IMR-90 (cell line): ENCODE results near the gene SLC39A11. TPM values are rescaled to one million over a fixed set of nuclear protein-coding genes. Genes with fewer than 3 reads are reported as not detected.

Experiments used
- ATAC-seq: fragments of 200-7000 bp; cut with Tn5 transposase; 2 replicates; pipeline ENCODE4 v1.9.1; 2020; ENCODE audit warnings: low read depth, mild to moderate bottlenecking, moderate library complexity
- BruUV-seq: library from RNA; stranded (reverse); fragments of 400-500 nt; replicated peaks from 2 replicates; lab custom pipeline; 2021; lab: Mats Ljungman, UMichigan
- CTCF ChIA-PET: fragments of 300-600 bp; formaldehyde crosslinking; extraction: SDS; loops from one replicate; lab custom pipeline; 2021; ENCODE audit warnings: antibody characterized with exemption; lab: Yijun Ruan, JAX
- POLR2A ChIA-PET: fragments of 300-600 bp; sonication (Branson Sonifier 250); formaldehyde crosslinking; loops from one replicate; lab custom pipeline; 2022; ENCODE audit warnings: antibody characterized with exemption; ENCODE audit not compliant: unreplicated experiment; lab: Charles Lee
- DNase-seq: peaks from one replicate; pipeline ENCODE4 v3.0.0; 2013
- H2AFZ ChIP-seq: replicated peaks from 2 replicates; pipeline ENCODE3; 2013; ENCODE audit warnings: low read length, mild to moderate bottlenecking; ENCODE audit not compliant: poor library complexity
- H2AK5ac ChIP-seq: 2 replicates; pipeline ENCODE4 v1.6.1; 2013; ENCODE audit warnings: low read depth, low read length, inconsistent platforms
- H2AK9ac ChIP-seq: replicated peaks from 2 replicates; pipeline ENCODE3; 2013; ENCODE audit warnings: mild to moderate bottlenecking, low read depth, low read length, moderate library complexity; ENCODE audit not compliant: poor library complexity
- H2BK120ac ChIP-seq: 2 replicates; pipeline ENCODE4 v1.6.1; 2013; ENCODE audit warnings: low read depth, low read length, inconsistent platforms
- H2BK15ac ChIP-seq: 3 replicates; pipeline ENCODE4 v1.6.1; 2013; ENCODE audit warnings: low read depth, low read length, inconsistent platforms
- H2BK20ac ChIP-seq: 2 replicates; pipeline ENCODE4 v1.6.1; 2013; ENCODE audit warnings: low read depth, mild to moderate bottlenecking, inconsistent platforms, low read length, moderate library complexity
- H2BK5ac ChIP-seq: 2 replicates; pipeline ENCODE4 v1.6.1; 2013; ENCODE audit warnings: mild to moderate bottlenecking, low read depth, low read length, inconsistent platforms; ENCODE audit not compliant: poor library complexity, severe bottlenecking
- H3K14ac ChIP-seq: replicated peaks from 2 replicates; pipeline ENCODE4 v1.6.1; 2013; ENCODE audit warnings: low read depth, low read length, inconsistent platforms
- H3K18ac ChIP-seq: 2 replicates; pipeline ENCODE4 v1.6.1; 2013; ENCODE audit warnings: low read depth, low read length, control low read depth
- H3K23ac ChIP-seq: 2 replicates; pipeline ENCODE4 v1.6.1; 2013; ENCODE audit warnings: low read depth, low read length, inconsistent platforms
- H3K27ac ChIP-seq: 2 replicates; pipeline ENCODE4 v1.5.1; 2013; ENCODE audit warnings: mild to moderate bottlenecking, control low read depth, low read length; ENCODE audit not compliant: insufficient read depth
- H3K27me3 ChIP-seq: 2 replicates; pipeline ENCODE4 v1.6.1; 2013; ENCODE audit warnings: low read length; ENCODE audit not compliant: control insufficient read depth, insufficient read depth
- H3K36me3 ChIP-seq: 2 replicates; pipeline ENCODE4 v1.6.1; 2013; ENCODE audit warnings: low read length, mixed read lengths; ENCODE audit not compliant: control insufficient read depth, insufficient read depth
- H3K4ac ChIP-seq: 2 replicates; pipeline ENCODE4 v1.6.1; 2013; ENCODE audit warnings: low read depth, low read length, inconsistent platforms
- H3K4me1 ChIP-seq: 2 replicates; pipeline ENCODE4 v1.6.1; 2013; ENCODE audit warnings: low read length, mixed read lengths; ENCODE audit not compliant: control insufficient read depth, insufficient read depth
- H3K4me2 ChIP-seq: 2 replicates; pipeline ENCODE4 v1.6.1; 2013; ENCODE audit warnings: low read depth, mild to moderate bottlenecking, control low read depth, low read length, moderate library complexity
- H3K4me3 ChIP-seq: 2 replicates; pipeline ENCODE4 v1.5.1; 2013; ENCODE audit warnings: low read depth, mild to moderate bottlenecking, control low read depth, low read length, moderate library complexity; ENCODE audit not compliant: insufficient read depth
- H3K56ac ChIP-seq: 2 replicates; pipeline ENCODE4 v1.6.1; 2013; ENCODE audit warnings: low read length, inconsistent platforms; ENCODE audit not compliant: insufficient read depth; ENCODE audit errors: extremely low read depth
- H3K79me1 ChIP-seq, 2 experiments: 2 replicates each; pipeline ENCODE4 v1.6.1; 2013; ENCODE audit warnings: low read length in 2 of 2, inconsistent platforms in 1 of 2, low read depth in 1 of 2
- H3K9ac ChIP-seq: 2 replicates; pipeline ENCODE4 v1.6.1; 2013; ENCODE audit warnings: low read depth, low read length, control low read depth
- H3K9me1 ChIP-seq: 2 replicates; pipeline ENCODE4 v1.6.1; 2013; ENCODE audit warnings: low read length, inconsistent platforms; ENCODE audit not compliant: insufficient read depth
- H3K9me3 ChIP-seq: 2 replicates; pipeline ENCODE4 v1.6.1; 2013; ENCODE audit warnings: low read length; ENCODE audit not compliant: control insufficient read depth, insufficient read depth
- H4K20me1 ChIP-seq: 2 replicates; pipeline ENCODE4 v1.6.1; 2013; ENCODE audit warnings: low read length, inconsistent platforms; ENCODE audit not compliant: insufficient read depth
- H4K5ac ChIP-seq: 2 replicates; pipeline ENCODE4 v1.6.1; 2013; ENCODE audit warnings: mild to moderate bottlenecking, low read depth, low read length, control low read depth
- H4K8ac ChIP-seq, 2 experiments: 2 replicates each; pipeline ENCODE4 v1.6.1; 2013; ENCODE audit warnings: low read depth in 2 of 2, low read length in 2 of 2, control low read depth in 1 of 2, inconsistent platforms in 1 of 2
- H4K91ac ChIP-seq: 2 replicates; pipeline ENCODE4 v1.6.1; 2013; ENCODE audit warnings: low read depth, low read length, inconsistent platforms; ENCODE audit not compliant: insufficient read depth
- BHLHE40 ChIP-seq: fragments of 150-350 bp; IDR thresholded peaks from 2 replicates; pipeline ENCODE4 v1.6.1; 2016; ENCODE audit warnings: mild to moderate bottlenecking, low read depth, low read length
- CEBPB ChIP-seq: IDR thresholded peaks from 2 replicates; pipeline ENCODE4 v1.6.1; 2012; ENCODE audit warnings: low read depth, low read length, improper control_type of control experiment
- CHD1 ChIP-seq: IDR thresholded peaks from 2 replicates; pipeline ENCODE4 v1.6.1; 2012; ENCODE audit warnings: low read depth, low read length, improper control_type of control experiment
- FOS ChIP-seq: fragments of 150-350 bp; IDR thresholded peaks from 2 replicates; pipeline ENCODE4 v1.6.1; 2016; ENCODE audit warnings: low read depth, low read length
- MAFK ChIP-seq: IDR thresholded peaks from 2 replicates; pipeline ENCODE4 v1.6.1; 2012; ENCODE audit warnings: low read depth, low read length, improper control_type of control experiment
- MAZ ChIP-seq: IDR thresholded peaks from 2 replicates; pipeline ENCODE4 v1.6.1; 2012; ENCODE audit warnings: low read depth, mild to moderate bottlenecking, low read length, improper control_type of control experiment, moderate library complexity, borderline replicate concordance
- MXI1 ChIP-seq: IDR thresholded peaks from 2 replicates; pipeline ENCODE4 v1.6.1; 2012; ENCODE audit warnings: low read depth, mild to moderate bottlenecking, low read length, moderate library complexity, borderline replicate concordance
- NFE2L2 ChIP-seq: fragments of 150-350 bp; IDR thresholded peaks from 2 replicates; pipeline ENCODE4 v1.6.1; 2016; ENCODE audit warnings: low read depth, mild to moderate bottlenecking, low read length
- POLR2A ChIP-seq: IDR thresholded peaks from 2 replicates; pipeline ENCODE4 v1.6.1; 2012; ENCODE audit warnings: mild to moderate bottlenecking, low read depth, low read length
- RAD21 ChIP-seq: IDR thresholded peaks from 2 replicates; pipeline ENCODE4 v1.6.1; 2012; ENCODE audit warnings: low read length, improper control_type of control experiment
- RCOR1 ChIP-seq: IDR thresholded peaks from 2 replicates; pipeline ENCODE4 v1.6.1; 2012; ENCODE audit warnings: mild to moderate bottlenecking, low read length, improper control_type of control experiment; ENCODE audit not compliant: insufficient replicate concordance
- RFX5 ChIP-seq: IDR thresholded peaks from 2 replicates; pipeline ENCODE4 v1.8.0; 2012; ENCODE audit warnings: low read depth, mild to moderate bottlenecking, low read length, moderate library complexity
- SMC3 ChIP-seq: fragments of 150-350 bp; IDR thresholded peaks from 2 replicates; pipeline ENCODE4 v1.6.1; 2016; ENCODE audit warnings: low read depth, mild to moderate bottlenecking, antibody characterized with exemption, low read length, moderate library complexity
- USF2 ChIP-seq: fragments of 150-350 bp; IDR thresholded peaks from 2 replicates; pipeline ENCODE4 v1.6.1; 2017; ENCODE audit warnings: mild to moderate bottlenecking, antibody characterized with exemption, low read length, low read depth
- WGBS, 2 experiments: methylation state at CpG; one replicate each; pipeline versions ENCODE4 v1.1.5 to v1.1.7; 2013; ENCODE audit warnings: missing lambda C conversion rate in 2 of 2; ENCODE audit not compliant: insufficient read length in 1 of 2; ENCODE audit errors: extremely low coverage in 2 of 2; 5-methylcytosine and 5-hydroxymethylcytosine counted together
- dilution Hi-C: fragments of 300-500 bp; cut with HindIII; formaldehyde crosslinking; loops from one replicate; pipeline ENCODE4 v1.14.3; 2018; ENCODE audit warnings: low sequenced_read_pairs; ENCODE audit not compliant: unreplicated experiment
- in situ Hi-C: fragments of 300-500 bp; cut with MboI; formaldehyde crosslinking; loops from 3 replicates; pipeline ENCODE4 v1.14.3; 2019; ENCODE audit warnings: low sequenced_read_pairs, inconsistent platforms, mixed read lengths
- intact Hi-C: fragments of 100-400 bp; cut with micrococcal nuclease; formaldehyde crosslinking; loops from 2 replicates; pipeline ENCODE4 v1.10.0; 2022
- polyA plus RNA-seq, 3 experiments: library from polyadenylated mRNA; depleted of rRNA; stranded (reverse); fragments of >200 nt; gene quantifications; 2 replicates each; pipeline ENCODE4 v1.2.3, GENCODE V29; 2012; ENCODE audit warnings: low replicate concordance in 1 of 3
- total RNA-seq: library from RNA; depleted of rRNA; stranded (reverse); fragments of >200 nt; gene quantifications from 2 replicates; pipeline ENCODE4 v1.2.3, GENCODE V29; 2012
- TF ChIP-seq, protein P1 (sequence below): fragments of 150-350 bp; IDR thresholded peaks from 2 replicates; pipeline ENCODE4 v1.6.1; 2016; ENCODE audit warnings: low read depth, mild to moderate bottlenecking, low read length, moderate library complexity, borderline replicate concordance
- TF ChIP-seq, protein P2 (sequence below): conservative IDR thresholded peaks from 2 replicates; pipeline ENCODE4 v1.5.1; 2012; ENCODE audit warnings: mild to moderate bottlenecking, low read depth, low read length, improper control_type of control experiment

Gene SLC39A11
- total and polyA plus RNA-seq, 2 of the 4 experiments (the other 2 are of a cell fraction) = 8.8 to 14.3 TPM

- Histone ChIP-seq H3K23ac (no peak overlapping the region), H3K9me3 (no peaks in the 10 kb centered on the region), H3K4me2 (no peak overlapping the region), H2AK5ac (no peak overlapping the region), H3K4ac (no peak overlapping the region), H3K4me1 (no peaks in the 10 kb centered on the region), H3K27ac (no peak overlapping the region), H2AK9ac (no peak overlapping the region), H3K14ac (no peak overlapping the region), H2BK120ac (no peak overlapping the region), H2AFZ (no peak overlapping the region), H3K36me3 (no peaks in the 10 kb centered on the region), H3K9me1 (peaks cover 2% of the 10 kb centered on the region; the same call in 1 of the 2 replicates), H3K79me1 (no peaks in the 10 kb centered on the region; a peak in 1 of 4 replicates), H4K91ac (no peak overlapping the region), H4K8ac (no peak overlapping the region), H4K20me1 (no peaks in the 10 kb centered on the region), H3K4me3 (no peak overlapping the region), H2BK20ac (no peak overlapping the region), H3K18ac (no peak overlapping the region), H4K5ac (no peak overlapping the region), H3K56ac (no peak overlapping the region), H3K9ac (no peak overlapping the region), H2BK15ac (no peak overlapping the region), H3K27me3 (no peaks in the 10 kb centered on the region), H2BK5ac (no peak overlapping the region)
- DNase-seq = no peak
- dilution Hi-C loops (no loop called here), intact Hi-C loops (loop anchor here (5.0 kb wide), 1 partner anchor 1287 kb away; no protein-coding TSS in a partner anchor), in situ Hi-C loops (no loop called here)
- no TSS peak for BruUV-seq
- ChIA-PET POLR2A (no interaction called here), CTCF (no interaction called here)
- no CpG with 5 or more reads among the region's 8 CpGs for WGBS, 2 experiments
- no peak for ATAC-seq
- TF ChIP-seq USF2 (no peak), CHD1 (no peak), FOS (no peak), MXI1 (no peak), MAZ (no peak), CEBPB (no peak), SMC3 (no peak), RCOR1 (no peak), RAD21 (no peak), NFE2L2 (no peak), RFX5 (no peak), POLR2A (no peak), MAFK (no peak), BHLHE40 (no peak)
- TF ChIP-seq, protein P1, sequence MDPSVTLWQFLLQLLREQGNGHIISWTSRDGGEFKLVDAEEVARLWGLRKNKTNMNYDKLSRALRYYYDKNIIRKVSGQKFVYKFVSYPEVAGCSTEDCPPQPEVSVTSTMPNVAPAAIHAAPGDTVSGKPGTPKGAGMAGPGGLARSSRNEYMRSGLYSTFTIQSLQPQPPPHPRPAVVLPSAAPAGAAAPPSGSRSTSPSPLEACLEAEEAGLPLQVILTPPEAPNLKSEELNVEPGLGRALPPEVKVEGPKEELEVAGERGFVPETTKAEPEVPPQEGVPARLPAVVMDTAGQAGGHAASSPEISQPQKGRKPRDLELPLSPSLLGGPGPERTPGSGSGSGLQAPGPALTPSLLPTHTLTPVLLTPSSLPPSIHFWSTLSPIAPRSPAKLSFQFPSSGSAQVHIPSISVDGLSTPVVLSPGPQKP = no peak
- TF ChIP-seq, protein P2, sequence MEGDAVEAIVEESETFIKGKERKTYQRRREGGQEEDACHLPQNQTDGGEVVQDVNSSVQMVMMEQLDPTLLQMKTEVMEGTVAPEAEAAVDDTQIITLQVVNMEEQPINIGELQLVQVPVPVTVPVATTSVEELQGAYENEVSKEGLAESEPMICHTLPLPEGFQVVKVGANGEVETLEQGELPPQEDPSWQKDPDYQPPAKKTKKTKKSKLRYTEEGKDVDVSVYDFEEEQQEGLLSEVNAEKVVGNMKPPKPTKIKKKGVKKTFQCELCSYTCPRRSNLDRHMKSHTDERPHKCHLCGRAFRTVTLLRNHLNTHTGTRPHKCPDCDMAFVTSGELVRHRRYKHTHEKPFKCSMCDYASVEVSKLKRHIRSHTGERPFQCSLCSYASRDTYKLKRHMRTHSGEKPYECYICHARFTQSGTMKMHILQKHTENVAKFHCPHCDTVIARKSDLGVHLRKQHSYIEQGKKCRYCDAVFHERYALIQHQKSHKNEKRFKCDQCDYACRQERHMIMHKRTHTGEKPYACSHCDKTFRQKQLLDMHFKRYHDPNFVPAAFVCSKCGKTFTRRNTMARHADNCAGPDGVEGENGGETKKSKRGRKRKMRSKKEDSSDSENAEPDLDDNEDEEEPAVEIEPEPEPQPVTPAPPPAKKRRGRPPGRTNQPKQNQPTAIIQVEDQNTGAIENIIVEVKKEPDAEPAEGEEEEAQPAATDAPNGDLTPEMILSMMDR = no peak
Observed at GRCh38 chr17:72950242-72950931, 142.1 kb downstream of the SLC39A11 start.
